ENCODE data around the gene TMEM267.
"Not testable (repeated sequence)": the region's sequence is repeated elsewhere in the genome, so short reads cannot be mapped to it uniquely, and the experiment has no call there.

The TMEM267 gene

DNA sequence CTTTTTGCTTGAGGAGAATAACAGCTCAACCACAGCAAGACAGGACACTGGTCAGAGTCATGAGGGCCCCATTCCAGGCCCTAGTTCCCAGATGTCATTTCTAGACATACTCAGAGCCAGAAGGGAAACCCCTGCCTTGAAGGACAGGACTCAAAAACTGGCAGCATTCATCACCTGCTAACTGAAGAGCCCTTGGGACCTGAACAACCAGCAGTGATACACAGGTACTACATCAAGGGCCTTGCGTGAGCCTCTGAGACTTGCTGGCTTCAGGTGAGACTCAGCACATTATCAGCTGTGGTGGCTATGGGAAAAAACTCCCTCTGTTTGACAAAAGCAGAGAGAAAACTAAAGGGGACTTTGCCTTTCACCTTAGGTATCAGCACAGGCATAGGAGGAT lies 22.6 kb downstream of the TMEM267 start:
- DNase-seq (ENCODE audit: low read depth in 2 of 2) = no peak

DNA sequence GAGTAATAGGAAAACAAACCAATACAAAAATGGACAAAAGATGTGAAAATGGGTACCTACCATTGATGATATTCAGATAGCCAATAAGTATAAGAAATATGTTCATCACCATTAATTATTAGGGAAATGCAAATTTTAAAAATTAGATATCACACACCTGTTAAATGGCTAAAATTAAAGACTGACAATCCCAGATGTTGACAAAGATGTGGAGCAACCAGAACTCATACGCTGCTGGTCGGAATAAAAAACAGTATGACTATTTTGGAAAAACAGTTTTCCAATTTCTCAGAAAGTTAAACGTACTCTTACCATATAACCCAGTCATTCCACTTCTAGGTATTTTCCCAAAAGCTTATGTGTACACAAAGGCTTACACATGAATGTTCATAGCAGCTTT lies 27.1 kb downstream of the TMEM267 start:
- no peak for DNase-seq (ENCODE audit: low read depth in 2 of 2)

DNA sequence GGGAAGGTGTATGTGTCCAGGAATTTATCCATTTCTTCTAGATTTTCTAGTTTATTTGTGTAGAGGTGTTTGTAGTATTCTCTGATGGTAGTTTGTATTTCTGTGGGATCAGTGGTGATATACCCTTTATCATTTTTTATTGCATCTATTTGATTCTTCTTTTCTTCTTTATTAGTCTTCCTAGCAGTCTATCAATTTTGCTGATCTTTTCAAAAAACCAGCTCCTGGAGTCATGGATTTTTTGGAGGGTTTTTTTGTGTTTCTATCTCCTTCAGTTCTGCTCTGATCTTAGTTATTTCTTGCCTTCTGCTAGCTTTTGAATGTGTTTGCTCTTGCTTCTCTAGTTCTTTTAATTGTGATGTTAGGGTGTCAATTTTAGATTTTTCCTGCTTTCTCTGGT lies 42.1 kb downstream of the TMEM267 start:
- DNase-seq (ENCODE audit: low read depth in 2 of 2) = not testable (repeated sequence)

DNA sequence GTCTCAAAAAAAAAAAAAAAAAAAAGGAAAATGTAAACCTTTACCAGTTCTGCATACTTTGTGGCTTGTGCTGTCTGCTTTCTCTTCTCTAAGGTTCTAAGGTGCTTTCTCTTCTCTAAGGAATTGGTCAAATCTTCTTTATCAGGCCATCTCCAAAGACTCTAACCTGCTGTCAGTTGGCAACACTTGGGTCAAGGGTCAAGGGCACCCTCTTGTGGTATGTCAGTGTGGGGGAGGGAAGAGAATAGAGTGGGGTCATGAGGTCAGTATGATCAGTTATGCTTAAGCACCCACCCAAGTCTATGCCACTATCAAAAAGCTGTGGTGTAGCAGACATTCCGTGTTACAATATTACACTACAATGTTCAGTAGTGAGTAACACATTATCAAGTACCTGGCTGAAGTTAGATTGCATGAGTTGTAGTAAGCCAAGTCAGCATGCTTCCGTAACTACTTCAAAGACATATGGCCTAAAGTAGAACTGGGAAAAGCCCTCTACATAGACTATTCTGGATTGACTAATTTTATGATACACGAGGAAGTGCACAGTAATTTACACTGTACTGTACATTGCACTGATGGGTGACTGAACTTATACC lies 46.5 kb downstream of the TMEM267 start:
- no peak for DNase-seq (ENCODE audit: low read depth in 2 of 2)

DNA sequence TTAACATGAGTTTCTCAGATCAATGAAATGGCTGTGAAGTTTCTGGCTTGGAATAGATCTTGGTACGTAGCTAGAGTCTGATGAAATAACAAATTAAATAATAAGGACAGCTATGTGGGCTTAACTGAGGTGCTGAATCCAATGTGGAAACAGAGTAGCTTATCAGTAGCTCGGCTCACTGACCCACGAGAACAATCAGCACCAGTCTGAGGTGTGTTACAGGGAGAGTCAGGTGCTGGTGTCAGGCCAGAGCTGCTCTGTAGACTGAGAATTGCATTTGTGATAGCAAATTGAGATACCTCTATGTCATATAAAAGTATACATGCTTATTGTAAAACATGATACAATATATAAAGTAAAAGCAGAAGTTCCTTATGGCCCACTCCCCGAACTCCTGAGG lies 50.3 kb downstream of the TMEM267 start:
- DNase-seq (ENCODE audit: low read depth in 2 of 2) = no peak

DNA sequence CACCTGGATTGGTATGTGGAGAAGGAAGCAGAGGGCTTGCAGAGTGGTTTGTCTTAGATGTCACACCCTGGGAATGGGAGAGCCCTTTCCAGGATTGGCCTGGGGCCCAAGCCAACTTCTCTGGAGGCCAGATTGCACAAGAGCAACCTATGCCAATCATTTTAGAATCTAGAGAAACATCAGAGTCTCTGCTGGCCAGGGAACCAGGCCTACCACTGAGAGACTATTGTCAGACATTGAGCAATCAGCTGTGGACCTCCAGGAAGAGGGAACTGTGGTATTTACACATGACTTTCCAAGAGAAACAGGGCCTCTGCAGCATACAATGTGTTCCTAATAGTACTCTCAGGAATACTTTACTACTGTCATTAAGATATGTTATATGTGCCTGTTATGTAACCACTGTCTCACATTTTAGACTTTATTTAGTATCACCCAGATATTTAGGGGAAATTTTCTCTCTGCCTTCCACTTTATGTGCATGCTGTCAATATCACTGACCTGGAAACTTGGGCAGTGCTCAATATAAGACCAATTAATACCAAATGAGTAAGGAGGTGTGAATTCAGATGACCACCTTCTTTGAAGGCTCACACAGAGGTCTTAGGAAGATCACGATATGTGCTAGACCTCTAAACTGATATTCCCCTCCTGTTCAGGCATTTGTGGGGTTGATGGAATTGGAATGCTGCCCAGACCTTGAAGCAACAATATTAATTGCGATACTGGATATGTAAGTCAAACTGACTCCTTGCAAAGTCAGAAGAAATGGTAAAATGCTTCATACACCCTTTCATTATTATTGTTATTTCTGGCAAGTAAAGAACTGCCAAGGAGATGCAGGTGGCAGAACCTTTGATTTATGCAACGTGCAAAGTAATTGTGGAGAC lies 50.9 kb downstream of the TMEM267 start:
- no peak for DNase-seq (ENCODE audit: low read depth in 2 of 2)

DNA sequence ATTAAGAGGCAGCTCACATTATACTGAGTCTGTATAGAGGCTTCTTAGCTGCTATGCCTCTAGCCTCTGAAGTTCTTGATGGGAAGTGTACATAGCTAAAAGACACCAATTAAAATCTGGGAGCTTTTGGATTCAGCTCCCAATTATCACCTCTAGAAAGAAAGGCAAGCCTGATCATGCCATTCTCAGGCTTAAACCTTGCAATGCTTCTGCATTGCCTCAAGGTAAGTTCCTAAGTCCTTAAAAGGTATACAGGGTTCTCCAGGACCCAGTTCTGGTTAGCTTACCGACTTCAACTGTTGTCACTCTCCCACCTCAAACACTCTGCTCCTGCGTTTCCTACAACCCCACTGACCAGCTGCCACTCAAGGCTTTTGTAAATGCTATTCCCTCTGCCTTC lies 54.0 kb downstream of the TMEM267 start:
- no peak for DNase-seq (ENCODE audit: low read depth in 2 of 2)

DNA sequence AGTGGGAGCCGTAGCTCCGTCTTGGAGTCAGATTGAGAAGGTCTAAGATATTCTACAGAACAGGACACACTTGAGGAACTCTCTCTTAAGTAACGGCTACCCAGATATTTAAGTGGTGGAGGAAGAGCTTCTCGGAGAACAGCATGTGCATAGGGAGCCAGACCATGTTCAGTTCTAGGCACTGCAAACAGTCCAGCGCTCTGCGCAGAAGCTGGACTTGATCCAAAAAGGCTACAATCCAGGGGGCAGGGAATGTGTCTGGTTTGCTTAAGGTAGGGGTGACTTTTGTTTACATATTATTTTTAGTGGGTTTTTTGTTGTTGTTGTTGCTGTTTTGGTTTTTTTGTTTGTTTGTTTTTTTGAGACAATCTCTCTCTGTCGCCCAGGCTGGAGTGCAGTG lies 54.6 kb downstream of the TMEM267 start:
- no peak for DNase-seq (ENCODE audit: low read depth in 2 of 2)

DNA sequence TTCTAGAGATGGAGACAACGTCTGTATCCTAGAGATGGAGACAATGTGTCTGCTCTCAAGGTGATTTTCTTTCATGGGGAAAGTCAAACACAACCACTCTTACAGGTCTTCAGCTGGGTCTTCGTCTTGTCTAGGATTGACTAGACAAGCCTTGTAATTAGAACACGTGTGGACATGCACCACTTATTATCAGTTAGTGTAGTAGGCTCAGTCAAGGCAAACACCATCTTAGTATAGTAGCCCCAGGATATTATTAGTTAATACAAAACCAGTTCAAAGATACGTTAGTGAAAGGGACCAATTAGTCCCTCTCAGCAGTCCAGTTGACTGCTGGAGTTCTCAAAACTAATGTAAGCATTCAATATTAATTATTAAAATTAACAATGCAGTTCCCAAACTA lies 56.4 kb downstream of the TMEM267 start:
- no peak for DNase-seq (ENCODE audit: low read depth in 2 of 2)

DNA sequence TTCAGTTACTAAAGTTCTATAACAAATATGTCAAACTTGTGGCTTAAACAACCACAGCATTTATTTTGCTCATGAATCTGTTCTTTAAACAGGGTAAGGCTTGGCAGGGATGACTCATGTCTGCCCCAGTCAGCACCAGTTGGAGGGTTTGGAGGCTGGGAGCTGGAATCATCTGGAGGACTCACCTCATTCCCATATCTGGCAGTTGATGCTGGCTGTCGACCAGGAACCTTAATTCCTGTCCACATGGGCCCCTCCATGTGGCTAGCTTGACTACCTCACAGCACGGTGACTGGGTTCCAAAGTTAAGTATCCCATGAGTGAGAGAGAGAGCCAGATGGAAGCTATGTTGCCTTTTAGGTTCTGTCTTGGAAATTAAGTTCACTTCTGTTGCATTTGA lies 57.7 kb downstream of the TMEM267 start:
- no peak for DNase-seq (ENCODE audit: low read depth in 2 of 2)

DNA sequence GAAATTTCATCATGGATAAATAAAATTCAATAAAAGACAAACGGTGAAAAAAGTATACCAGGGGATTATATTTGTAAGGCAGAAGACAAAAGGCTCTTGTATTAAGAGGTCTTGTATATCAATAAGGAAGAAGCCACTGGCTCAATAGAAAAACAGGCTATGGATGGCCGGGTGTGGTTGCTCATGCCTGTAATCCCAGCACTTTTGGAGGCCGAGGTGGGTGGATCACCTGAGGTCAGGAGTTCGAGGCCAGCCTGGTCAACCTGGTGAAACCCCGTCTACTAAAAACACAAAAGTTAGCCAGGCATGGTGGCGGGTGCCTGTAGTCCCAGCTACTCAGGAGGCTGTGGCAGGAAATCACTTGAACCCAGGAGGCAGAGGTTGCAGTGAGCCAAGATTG lies 60.6 kb downstream of the TMEM267 start:
- not testable (repeated sequence) for DNase-seq (ENCODE audit: low read depth in 2 of 2)

DNA sequence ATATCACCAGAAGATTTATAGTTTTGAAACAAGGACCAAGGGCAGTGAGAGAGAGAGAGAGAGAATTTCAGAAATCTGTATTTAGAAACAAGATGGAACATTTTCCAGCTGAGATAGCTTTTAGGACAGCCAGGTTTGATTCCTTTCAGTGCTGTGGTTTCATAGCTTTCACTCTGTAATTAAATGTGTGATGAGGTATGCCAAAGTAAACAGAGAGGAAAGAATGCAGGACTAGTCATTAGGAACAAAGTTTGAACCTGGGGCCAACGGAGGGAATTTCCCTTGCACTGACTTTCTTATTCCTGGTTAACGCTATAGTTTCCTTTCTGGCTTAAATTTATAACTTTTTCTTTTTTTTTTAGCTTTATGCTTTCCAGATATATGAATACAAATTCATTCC lies 61.5 kb downstream of the TMEM267 start:
- DNase-seq (ENCODE audit: low read depth in 2 of 2) = no peak

DNA sequence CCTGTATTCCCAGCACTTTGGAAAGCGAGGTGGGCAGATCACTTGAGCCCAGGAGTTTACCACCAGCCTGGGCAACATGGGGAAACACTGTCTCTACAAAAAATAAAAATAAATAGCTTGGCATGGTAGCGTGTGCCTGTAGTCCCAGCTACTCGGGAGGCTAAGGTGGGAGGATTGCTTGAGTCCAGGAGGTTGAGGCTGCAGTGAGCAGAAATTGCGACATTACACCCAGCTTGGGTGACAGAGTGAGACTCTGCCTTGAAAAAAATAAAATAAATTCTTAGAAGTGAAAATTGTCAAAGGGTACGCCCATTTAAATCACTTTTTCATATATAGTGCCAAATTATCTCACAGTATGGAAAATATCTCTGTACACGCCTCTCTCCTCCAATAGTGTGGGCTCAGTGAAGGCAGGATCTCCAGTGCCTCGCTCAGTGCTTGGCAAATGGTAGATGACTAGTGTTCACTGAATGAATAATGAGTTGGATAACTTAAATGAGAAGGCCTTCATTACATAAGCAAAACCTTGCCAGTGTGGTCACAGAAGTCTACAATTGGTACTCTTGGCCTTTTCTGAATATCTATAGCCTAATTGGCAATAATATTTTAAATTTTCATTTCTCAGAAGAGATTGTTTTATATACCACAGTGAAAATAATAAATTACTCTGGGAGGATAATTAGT lies 62.1 kb downstream of the TMEM267 start:
- no peak for DNase-seq (ENCODE audit: low read depth in 2 of 2)

DNA sequence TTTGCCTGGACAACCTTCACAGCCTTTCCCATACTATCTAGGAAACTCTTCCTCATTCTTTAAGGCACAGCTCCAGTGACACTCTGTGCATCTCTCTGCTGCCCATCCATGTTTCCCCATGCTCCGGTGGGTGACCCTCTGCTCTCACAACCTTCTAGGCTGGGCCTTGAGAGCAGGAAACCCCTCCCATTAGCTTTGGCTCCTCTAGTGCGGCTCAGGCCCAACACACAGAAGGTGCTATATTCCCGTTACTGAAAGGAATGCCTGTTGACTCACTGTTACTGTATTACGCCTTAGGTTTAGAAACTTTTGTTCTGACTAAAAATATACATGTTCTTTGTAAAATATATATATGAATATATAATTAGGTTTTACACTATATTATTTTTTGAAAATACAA lies 63.4 kb downstream of the TMEM267 start:
- no peak for DNase-seq (ENCODE audit: low read depth in 2 of 2)

DNA sequence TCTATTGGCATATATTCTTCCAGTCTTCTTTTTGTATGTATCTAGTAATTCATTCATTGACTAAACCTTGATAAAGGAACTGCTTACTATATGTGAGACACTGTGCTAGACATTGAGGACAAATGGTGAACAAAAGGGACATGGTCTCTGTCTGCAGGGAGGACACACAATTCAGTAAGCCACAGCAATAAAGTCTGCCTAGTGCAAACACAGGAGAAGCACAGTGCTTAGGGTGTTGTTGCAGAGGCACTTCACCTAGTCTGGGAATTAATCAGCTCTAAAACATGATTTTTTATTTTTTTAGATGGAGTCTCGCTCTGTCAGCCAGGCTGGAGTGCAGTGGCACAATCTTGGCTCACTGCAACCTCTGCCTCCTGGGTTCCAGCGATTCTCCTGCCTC lies 65.1 kb downstream of the TMEM267 start:
- no peak for DNase-seq (ENCODE audit: low read depth in 2 of 2)

DNA sequence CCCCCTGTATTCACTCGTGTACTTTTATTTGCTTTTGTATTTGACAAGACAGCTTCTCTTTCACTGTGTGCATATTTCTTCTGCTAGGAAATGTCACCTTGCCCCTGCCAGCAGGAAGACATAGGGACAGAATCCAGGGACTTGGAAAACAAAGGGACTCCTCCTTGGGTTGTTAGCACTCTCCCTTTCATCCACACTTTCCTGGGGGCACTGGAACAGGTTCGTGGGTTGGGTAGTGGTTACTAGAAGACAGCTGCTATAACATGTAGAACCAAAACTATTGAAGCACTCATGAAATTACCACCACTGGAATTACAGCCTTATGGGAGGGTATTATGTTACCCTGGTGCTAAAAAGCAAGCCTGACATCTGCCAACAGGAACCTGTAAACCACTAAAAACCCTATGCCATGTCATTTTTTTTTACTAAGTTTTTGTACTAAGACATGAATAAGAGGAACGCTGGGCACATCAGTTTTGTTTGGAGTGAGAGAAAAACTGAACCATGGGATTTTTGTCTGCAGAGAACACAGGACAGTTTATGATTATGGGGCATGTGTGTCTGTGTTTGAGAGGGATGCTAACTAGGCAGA lies 66.8 kb downstream of the TMEM267 start:
- no peak for DNase-seq (ENCODE audit: low read depth in 2 of 2)

DNA sequence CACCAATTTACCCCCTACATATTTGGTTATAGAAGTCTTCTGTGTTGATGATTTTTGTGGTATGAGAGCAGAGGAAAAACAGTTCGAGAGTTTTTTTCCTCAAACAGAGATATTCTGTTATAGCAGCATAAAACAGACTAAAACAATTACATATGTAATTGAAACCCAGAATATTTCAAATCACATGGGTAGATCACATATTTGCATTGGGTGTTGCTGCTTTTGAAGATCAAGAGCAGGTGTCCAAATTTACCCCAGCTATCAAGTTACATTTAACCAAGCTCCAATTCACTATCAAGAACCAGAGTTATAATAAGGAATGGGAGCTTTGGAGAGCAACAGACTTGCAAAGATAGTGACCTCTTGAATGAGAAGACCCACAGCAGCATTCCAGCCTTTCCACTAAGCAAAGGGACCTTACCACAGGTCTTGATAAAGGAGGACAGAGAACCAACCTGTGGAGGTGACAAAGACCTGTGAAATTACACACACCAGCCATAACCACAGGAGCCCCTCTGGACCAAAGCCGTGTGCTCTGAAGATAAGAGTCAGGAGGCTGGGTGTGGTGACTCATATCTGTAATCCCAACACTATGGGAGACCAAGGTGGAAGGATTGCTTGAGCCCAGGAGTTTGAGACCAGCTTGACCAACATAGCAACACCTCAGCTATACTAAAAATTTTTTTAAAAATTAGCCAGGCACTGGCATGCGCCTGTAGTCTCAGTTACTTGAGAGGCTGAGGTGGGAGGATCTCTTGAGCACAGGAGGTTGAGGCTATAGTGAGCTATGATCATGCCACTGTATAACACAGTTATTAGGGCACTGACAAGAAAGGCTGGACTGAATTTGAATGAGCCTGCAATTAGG lies 67.5 kb downstream of the TMEM267 start:
- no peak for DNase-seq (ENCODE audit: low read depth in 2 of 2)

DNA sequence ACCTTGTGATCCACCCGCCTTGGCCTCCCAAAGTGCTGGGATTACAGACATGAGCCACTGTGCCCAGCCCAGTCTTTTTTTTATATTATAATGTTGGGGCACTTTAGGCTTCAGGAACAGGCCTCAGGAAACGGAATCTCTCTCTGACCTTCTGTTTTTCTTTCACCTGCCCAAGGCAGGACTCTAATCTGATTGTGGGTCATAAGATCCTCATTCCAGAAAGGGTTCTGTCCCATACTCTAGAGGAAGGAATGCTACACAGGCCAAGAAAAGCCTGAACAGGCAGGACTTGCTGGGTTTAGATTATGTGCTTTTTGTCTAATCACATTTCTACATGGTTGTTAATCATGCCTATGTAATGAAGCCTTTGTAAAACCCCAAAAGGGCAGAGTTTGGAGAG lies 69.7 kb downstream of the TMEM267 start:
- no peak for DNase-seq (ENCODE audit: low read depth in 2 of 2)

DNA sequence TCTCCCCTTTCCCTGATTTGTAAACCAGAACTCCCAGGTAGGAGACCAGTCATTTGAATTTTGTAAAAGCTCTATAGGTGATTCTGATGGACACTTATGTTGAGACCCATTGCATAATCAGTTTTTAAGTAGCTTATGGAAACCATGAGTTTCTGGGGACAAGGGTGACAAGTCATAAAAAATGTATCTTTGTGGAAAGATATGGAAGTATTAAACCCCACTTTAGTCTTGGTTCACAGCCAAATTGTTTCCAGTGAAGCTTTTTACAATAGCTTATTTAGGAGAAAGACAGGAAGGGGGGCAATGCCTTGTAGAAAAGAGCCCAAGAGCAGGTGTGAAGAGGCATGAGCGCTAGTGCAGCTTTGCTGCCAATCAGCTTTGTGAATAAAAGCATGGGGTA lies 71.0 kb downstream of the TMEM267 start:
- DNase-seq (ENCODE audit: low read depth in 2 of 2) = no peak

DNA sequence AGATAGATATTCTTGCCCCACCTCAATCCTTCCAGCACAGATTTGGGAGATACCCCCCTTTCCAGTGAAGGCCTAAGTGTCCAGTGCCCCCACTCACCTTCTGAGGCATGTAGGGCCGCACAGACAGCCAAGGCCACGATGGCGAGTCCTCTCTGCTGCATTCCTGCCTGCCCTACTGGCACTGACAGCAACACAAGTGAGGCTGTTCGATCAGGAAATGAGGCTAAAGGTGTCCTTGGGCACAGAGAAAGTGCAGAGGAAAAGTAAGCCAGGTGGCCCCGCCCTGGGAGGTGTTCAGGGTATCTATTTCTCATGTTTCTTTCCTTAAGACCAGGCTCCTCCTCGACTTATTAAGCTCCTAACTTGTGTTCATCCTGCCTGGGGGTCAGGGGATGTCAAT lies 71.5 kb downstream of the TMEM267 start, which contains the start of gene CCL28:
CCL28 (minus strand) TSS at position 236 of the 400 bp plus-strand sequence; CDS start at position 161, 75 bp downstream.
- DNase-seq (ENCODE audit: low read depth in 2 of 2) = no peak

DNA sequence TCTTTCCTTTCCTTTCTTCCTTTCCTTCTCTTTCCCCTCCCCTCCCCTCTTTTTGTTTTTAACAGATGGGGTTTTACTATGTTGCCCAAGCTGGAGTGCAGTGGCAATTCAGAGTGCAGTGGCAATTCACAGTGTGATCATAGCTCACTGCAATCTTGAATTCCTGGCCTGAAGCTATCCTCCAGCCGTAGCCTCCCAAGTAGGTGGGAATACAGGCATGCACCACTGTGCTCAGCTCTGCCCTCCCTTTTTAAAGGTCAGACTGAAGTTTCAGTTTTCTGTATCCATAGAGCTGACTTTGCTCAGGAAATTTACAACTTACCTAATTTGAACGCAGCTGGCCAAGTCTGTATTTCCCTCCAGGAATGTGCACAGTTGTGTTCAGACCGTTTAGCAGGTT lies 72.2 kb downstream of the TMEM267 start:
- no peak for DNase-seq (ENCODE audit: low read depth in 2 of 2)
